Esophagus mucosa (tissue), 1 donor: ENCODE results near the gene NECAP2. TPM values are rescaled to one million over a fixed set of nuclear protein-coding genes. Genes with fewer than 3 reads are reported as not detected.

Experiments used
- ATAC-seq: fragments of 200-7000 bp; cut with Tn5 transposase; one replicate; pipeline ENCODE4 v1.9.1; 2020
- total RNA-seq: library from RNA; stranded (reverse); gene quantifications from one replicate; pipeline ENCODE4 v1.2.4, GENCODE V29; 2023
- donor health status: DM: yes; HTN: yes; CAD: no.

The NECAP2 gene
- total RNA-seq = 38.1 TPM

GRCh38 chr1:16440470-16441281 lies at the start of gene NECAP2:
TSS of gene NECAP2 (plus strand) at chr1:16440724. CDS start at chr1:16440762, 38 bp downstream.
- ATAC-seq = peak; percentile 91

GRCh38 chr1:16391411-16391810 lies 49.1 kb upstream of the NECAP2 start:
- ATAC-seq = no peak

GRCh38 chr1:16392740-16393569 lies 47.6 kb upstream of the NECAP2 start:
- no peak for ATAC-seq

GRCh38 chr1:16393570-16394521 lies 46.7 kb upstream of the NECAP2 start:
- ATAC-seq = no peak

GRCh38 chr1:16394977-16395376 lies 45.5 kb upstream of the NECAP2 start:
- ATAC-seq = no peak

GRCh38 chr1:16396591-16396990 lies 43.9 kb upstream of the NECAP2 start:
- peak; percentile 97 for ATAC-seq

- no peak for ATAC-seq
These were observed 43.4 kb upstream of the NECAP2 start for GRCh38 chr1:16397120-16397519.

GRCh38 chr1:16398371-16398953 lies 42.1 kb upstream of the NECAP2 start:
- no peak for ATAC-seq

GRCh38 chr1:16402742-16403141 lies 37.8 kb upstream of the NECAP2 start:
- ATAC-seq = no peak

GRCh38 chr1:16405441-16405840 lies 35.1 kb upstream of the NECAP2 start:
- no peak for ATAC-seq

- ATAC-seq = peak; percentile 78
These were observed 33.7 kb upstream of the NECAP2 start for GRCh38 chr1:16406868-16407267.

- ATAC-seq = no peak
These were observed 30.9 kb upstream of the NECAP2 start for GRCh38 chr1:16409536-16410152.

- ATAC-seq = no peak
These were observed 29.7 kb upstream of the NECAP2 start for GRCh38 chr1:16410803-16411202.

GRCh38 chr1:16413191-16413590 lies 27.3 kb upstream of the NECAP2 start:
- ATAC-seq = no peak

- no peak for ATAC-seq
These were observed 21.6 kb upstream of the NECAP2 start for GRCh38 chr1:16418823-16419425.

GRCh38 chr1:16420424-16421118 lies 20.0 kb upstream of the NECAP2 start:
- peak; percentile 77 for ATAC-seq

GRCh38 chr1:16421201-16421600 lies 19.3 kb upstream of the NECAP2 start:
- peak; percentile 17 for ATAC-seq

- ATAC-seq = no peak
These were observed 18.5 kb upstream of the NECAP2 start for GRCh38 chr1:16422041-16422440.

- ATAC-seq = no peak
These were observed 15.1 kb upstream of the NECAP2 start for GRCh38 chr1:16425125-16426025.
